Transverse colon (tissue), 4 donors: ENCODE measurements around the gene PACRG.

Experiments used
- EP300 ChIP-seq: sonication (generic); formaldehyde crosslinking; IDR thresholded peaks from one replicate; pipeline ENCODE4 v1.6.1; 2017; ENCODE audit warnings: antibody characterized with exemption, low read depth
- POLR2AphosphoS5 ChIP-seq, 3 donors: sonication (generic); formaldehyde crosslinking; IDR thresholded peaks; one replicate each; pipeline ENCODE4 v1.6.1; 2016; ENCODE audit warnings: antibody characterized with exemption in 3 of 3
- TF ChIP-seq, protein P1 (sequence below), 5 experiments: fragments of 200-600 bp in 3 of 5; fragments of 450-650 bp in 2 of 5; sonication (generic) in 3 of 5; IDR thresholded peaks; 1 replicate in 2 of 5; 2 replicates in 3 of 5; pipeline ENCODE4 v1.5.1; 2016 to 2017; ENCODE audit warnings: antibody characterized with exemption in 5 of 5, inconsistent platforms in 3 of 5, mild to moderate bottlenecking in 2 of 5, moderate library complexity in 1 of 5

DNA sequence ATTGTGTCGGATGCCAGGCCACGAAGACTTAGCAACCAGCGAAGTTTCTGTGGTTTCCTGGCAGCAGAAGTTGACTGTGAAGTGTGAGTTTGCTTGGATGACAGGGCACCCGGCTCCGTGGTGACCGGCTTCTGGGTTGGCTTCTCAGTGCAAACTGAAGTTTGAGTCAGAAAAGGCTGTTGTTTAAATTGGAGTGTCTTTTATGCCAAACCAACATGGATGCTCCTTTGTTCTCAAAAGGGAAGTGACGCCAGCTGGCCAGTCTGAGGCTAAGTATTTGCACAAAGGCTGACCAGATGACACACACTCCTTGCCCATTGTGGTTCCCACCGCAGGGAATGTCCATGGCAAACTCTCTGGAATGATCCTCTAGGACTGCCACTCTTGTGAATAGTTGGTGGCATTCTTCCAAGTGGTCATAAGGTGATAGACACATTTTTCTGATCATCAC is 521.9 kb downstream of the PACRG start:
- no peak for TF ChIP-seq EP300
- TF ChIP-seq, protein P1, sequence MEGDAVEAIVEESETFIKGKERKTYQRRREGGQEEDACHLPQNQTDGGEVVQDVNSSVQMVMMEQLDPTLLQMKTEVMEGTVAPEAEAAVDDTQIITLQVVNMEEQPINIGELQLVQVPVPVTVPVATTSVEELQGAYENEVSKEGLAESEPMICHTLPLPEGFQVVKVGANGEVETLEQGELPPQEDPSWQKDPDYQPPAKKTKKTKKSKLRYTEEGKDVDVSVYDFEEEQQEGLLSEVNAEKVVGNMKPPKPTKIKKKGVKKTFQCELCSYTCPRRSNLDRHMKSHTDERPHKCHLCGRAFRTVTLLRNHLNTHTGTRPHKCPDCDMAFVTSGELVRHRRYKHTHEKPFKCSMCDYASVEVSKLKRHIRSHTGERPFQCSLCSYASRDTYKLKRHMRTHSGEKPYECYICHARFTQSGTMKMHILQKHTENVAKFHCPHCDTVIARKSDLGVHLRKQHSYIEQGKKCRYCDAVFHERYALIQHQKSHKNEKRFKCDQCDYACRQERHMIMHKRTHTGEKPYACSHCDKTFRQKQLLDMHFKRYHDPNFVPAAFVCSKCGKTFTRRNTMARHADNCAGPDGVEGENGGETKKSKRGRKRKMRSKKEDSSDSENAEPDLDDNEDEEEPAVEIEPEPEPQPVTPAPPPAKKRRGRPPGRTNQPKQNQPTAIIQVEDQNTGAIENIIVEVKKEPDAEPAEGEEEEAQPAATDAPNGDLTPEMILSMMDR (IDR thresholded peaks at IDR 0.05): no peak
- no peak for TF ChIP-seq POLR2AphosphoS5 (IDR thresholded peaks at IDR 0.05)
